ENCODE data around the gene ERBB4. TPM values are rescaled to one million over a fixed set of nuclear protein-coding genes. Genes with fewer than 3 reads are reported as not detected.

Gene ERBB4
- total and polyA plus RNA-seq, 2 of the 8 experiments (the other 6 are each of a cell fraction or from before 2014, with no cell fraction given): 0.34 to 1.3 TPM

DNA sequence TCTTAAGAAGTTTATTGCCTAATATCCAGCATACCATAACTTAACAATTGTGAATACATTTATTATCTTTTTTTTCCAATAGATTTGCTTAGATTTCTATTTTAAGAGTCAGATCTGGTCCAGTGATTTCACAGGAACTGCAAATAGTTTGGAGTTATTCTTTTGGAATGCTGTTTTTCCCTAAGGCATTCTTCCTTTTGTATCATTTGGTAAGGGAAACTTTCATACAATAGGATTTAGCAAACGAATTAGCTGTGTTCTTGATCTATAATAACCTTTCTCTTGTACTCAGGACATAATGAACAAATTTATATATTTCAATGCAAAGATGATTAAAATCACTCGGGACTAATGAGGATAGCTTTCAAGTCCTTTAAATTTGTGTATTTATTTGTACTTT lies 201.6 kb downstream of the ERBB4 start:
- Histone ChIP-seq H3K56ac (replicated peaks; ENCODE audit: insufficient read length, low read depth, low read length) (no peak overlapping the region), H4K91ac (replicated peaks; ENCODE audit: insufficient read length, low read length) (no peak overlapping the region), H3K36me3 (ENCODE audit: control insufficient read depth in 2 of 4, insufficient read depth in 4 of 4, low read length in 3 of 4) (no peaks in the 10 kb centered on the region), H3K18ac (ENCODE audit: extremely low read depth, low read length) (no peak overlapping the region), H3K79me1 (ENCODE audit: low read depth, low read length) (no peaks in the 10 kb centered on the region), H2BK20ac (ENCODE audit: low read length) (no peak overlapping the region), H2BK12ac (ENCODE audit: low read depth, low read length) (no peak overlapping the region), H3K23ac (ENCODE audit: insufficient read length) (no peak overlapping the region), H2AK5ac (ENCODE audit: low read depth, low read length) (no peak overlapping the region), H2AFZ (ENCODE audit: low read length) (no peak overlapping the region), H3K27me3 (replicated peaks in 1 of 4; ENCODE audit: control insufficient read depth in 3 of 4, extremely low read depth in 1 of 4, insufficient read depth in 3 of 4, low read length in 3 of 4) (no peaks in the 10 kb centered on the region), H3K9me3 (ENCODE audit: insufficient read depth in 2 of 2, low read depth in 1 of 2, low read length in 1 of 2) (0 out of 4 replicates have a peak, but pooled peaks cover 0 to 3% of the 10 kb centered on the region in 2 experiments), H3K14ac (ENCODE audit: insufficient read length) (no peak overlapping the region), H3K9ac (replicated peaks in 1 of 4; ENCODE audit: extremely low read depth in 1 of 4, low read depth in 3 of 4, low read length in 3 of 4) (no peak overlapping the region), H3K27ac (ENCODE audit: low read depth, low read length) (no peak overlapping the region), H4K8ac (ENCODE audit: extremely low read depth, insufficient read depth, low read length) (no peak overlapping the region), H3K23me2 (ENCODE audit: low read depth, low read length) (no peaks in the 10 kb centered on the region), H3K79me2 (ENCODE audit: control insufficient read depth in 1 of 2, insufficient read depth in 2 of 2, low read length in 2 of 2) (no peaks in the 10 kb centered on the region), H3K4ac (replicated peaks; ENCODE audit: insufficient read length, low read depth, low read length) (no peak overlapping the region), H3K4me1 (replicated peaks in 1 of 4; ENCODE audit: control insufficient read depth in 3 of 4, insufficient read depth in 4 of 4, low read length in 3 of 4) (no peaks in the 10 kb centered on the region), H3K4me3 (ENCODE audit: extremely low read depth in 1 of 4, insufficient read depth in 2 of 4, low read depth in 3 of 4, low read length in 4 of 4) (no peak overlapping the region), H2BK15ac (ENCODE audit: low read length) (no peak overlapping the region), H2BK5ac (ENCODE audit: low read depth, low read length) (no peak overlapping the region), H4K5ac (ENCODE audit: insufficient read length, low read depth, low read length) (no peak overlapping the region), H4K20me1 (replicated peaks in 1 of 2; ENCODE audit: control insufficient read depth in 1 of 2, insufficient read depth in 2 of 2, low read length in 2 of 2) (no peaks in the 10 kb centered on the region), H2BK120ac (replicated peaks; ENCODE audit: low read depth, low read length) (no peak overlapping the region), H3K4me2 (ENCODE audit: insufficient read depth in 1 of 2, low read depth in 2 of 2, low read length in 2 of 2) (no peak overlapping the region)
- 81% methylated on average over 2 of the region's 2 CpGs; no CpG with 5 or more reads in 1 of the 2 experiments for WGBS, 2 experiments (ENCODE audit: extremely low coverage in 1 of 2, insufficient coverage in 1 of 2, insufficient read length in 1 of 2, insufficient replicate concordance in 2 of 2, low coverage in 1 of 2, low lambda C conversion rate in 2 of 2, missing lambda C conversion rate in 1 of 2)
- CTCF ChIA-PET (ENCODE audit: partially characterized antibody): no interaction called here
- DNase-seq (ENCODE audit: low read depth in 1 of 2, low spot score in 2 of 2) (no peak), FAIRE-seq (no peak)
- POLR2A ChIA-PET (ENCODE audit: partially characterized antibody): no interaction called here
- no peak for TF ChIP-seq TCF12 (IDR thresholded peaks at IDR 0.05; ENCODE audit: low read depth, low read length)
- TF ChIP-seq CHD1 (IDR thresholded peaks at IDR 0.05; ENCODE audit: low read depth, low read length): no peak
- TF ChIP-seq, protein P1, sequence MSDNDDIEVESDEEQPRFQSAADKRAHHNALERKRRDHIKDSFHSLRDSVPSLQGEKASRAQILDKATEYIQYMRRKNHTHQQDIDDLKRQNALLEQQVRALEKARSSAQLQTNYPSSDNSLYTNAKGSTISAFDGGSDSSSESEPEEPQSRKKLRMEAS (IDR thresholded peaks at IDR 0.05): no peak
- TF ChIP-seq POLR2A (IDR thresholded peaks at IDR 0.05; ENCODE audit: control extremely low read depth in 1 of 2, low read depth in 2 of 2, low read length in 2 of 2): no peak
- no peak for TF ChIP-seq SIRT6 (IDR thresholded peaks at IDR 0.05; ENCODE audit: low read length)
- no peak for TF ChIP-seq POLR2AphosphoS5 (IDR thresholded peaks at IDR 0.05; ENCODE audit: low read depth, low read length)
- TF ChIP-seq KDM5A (IDR thresholded peaks at IDR 0.05; ENCODE audit: low read length): no peak
- no peak for TF ChIP-seq TBP (IDR thresholded peaks at IDR 0.05; ENCODE audit: low read depth, low read length)
- no peak for TF ChIP-seq RBBP5 (IDR thresholded peaks at IDR 0.05; ENCODE audit: borderline replicate concordance, low read depth, low read length)
- TF ChIP-seq JUND (IDR thresholded peaks at IDR 0.05; ENCODE audit: low read length): no peak
- TF ChIP-seq EZH2 (IDR thresholded peaks at IDR 0.05; ENCODE audit: low read depth, low read length, severe bottlenecking): no peak
- no peak for TF ChIP-seq CTBP2 (IDR thresholded peaks at IDR 0.05; ENCODE audit: borderline replicate concordance, insufficient read depth, insufficient read length, low read length)
- TF ChIP-seq NANOG (IDR thresholded peaks at IDR 0.05; ENCODE audit: insufficient read depth, low read depth, low read length, poor library complexity, severe bottlenecking): no peak
- no peak for TF ChIP-seq GTF2F1 (IDR thresholded peaks at IDR 0.05; ENCODE audit: borderline replicate concordance, low read depth, low read length)
- TF ChIP-seq CHD2 (IDR thresholded peaks at IDR 0.05; ENCODE audit: low read length): no peak
- TF ChIP-seq BRCA1 (IDR thresholded peaks at IDR 0.05; ENCODE audit: low read depth, low read length): no peak
